ENCODE data around the gene ELK1.

The ELK1 gene

GRCh38 chrX:47633689-47634590, 16.4 kb downstream of the ELK1 start:
- Histone ChIP-seq H3K79me2 (ENCODE audit: insufficient read depth, low read length) (no peaks in the 10 kb centered on the region), H3K4me1 (ENCODE audit: insufficient read depth, low read length, severe bottlenecking) (peaks cover 6% of the 10 kb centered on the region), H3K27me3 (ENCODE audit: insufficient read depth, low read length) (no peaks in the 10 kb centered on the region), H3F3A (ENCODE audit: insufficient read depth, low read length) (no peaks in the 10 kb centered on the region), H3K36me3 (ENCODE audit: insufficient read depth, low read length) (peaks cover 32% of the 10 kb centered on the region), H3K4me2 (ENCODE audit: low read length) (no peak overlapping the region), H3K4me3 (ENCODE audit: low read depth, low read length, poor library complexity, severe bottlenecking) (no peak overlapping the region), H3K9me3 (ENCODE audit: low read length) (no peaks in the 10 kb centered on the region), H3K9ac (ENCODE audit: low read length) (no peak overlapping the region), H2AFZ (ENCODE audit: low read length) (no peak overlapping the region), H4K20me1 (ENCODE audit: insufficient read depth, low read length) (no peaks in the 10 kb centered on the region), H3K27ac (ENCODE audit: low read depth, low read length, poor library complexity, severe bottlenecking) (no peak overlapping the region), H3K9me2 (ENCODE audit: low read depth, low read length) (no peaks in the 10 kb centered on the region)
- no peak for TF ChIP-seq EZH2 (IDR thresholded peaks at IDR 0.05; ENCODE audit: borderline replicate concordance, low read length)
- TF ChIP-seq CTCF (IDR thresholded peaks at IDR 0.05; ENCODE audit: low read length), result no peak

GRCh38 chrX:47632666-47633065, 17.7 kb downstream of the ELK1 start:
- no peaks in the 10 kb centered on the region for H3F3A ChIP-seq (ENCODE audit: insufficient read depth, low read length)
- H2AFZ ChIP-seq (ENCODE audit: low read length), result no peak overlapping the region
- H3K4me1 ChIP-seq (ENCODE audit: insufficient read depth, low read length, severe bottlenecking), result peaks cover 6% of the 10 kb centered on the region
- H3K27ac ChIP-seq (ENCODE audit: low read depth, low read length, poor library complexity, severe bottlenecking), result no peak overlapping the region
- peaks cover 24% of the 10 kb centered on the region for H3K36me3 ChIP-seq (ENCODE audit: insufficient read depth, low read length)
- no peak overlapping the region for H3K4me2 ChIP-seq (ENCODE audit: low read length)
- no peak overlapping the region for H3K4me3 ChIP-seq (ENCODE audit: low read depth, low read length, poor library complexity, severe bottlenecking)
- no peaks in the 10 kb centered on the region for H3K27me3 ChIP-seq (ENCODE audit: insufficient read depth, low read length)
- TF ChIP-seq CTCF (IDR thresholded peaks at IDR 0.05; ENCODE audit: low read length), result no peak
- no peak for TF ChIP-seq EZH2 (IDR thresholded peaks at IDR 0.05; ENCODE audit: borderline replicate concordance, low read length)
- no peaks in the 10 kb centered on the region for H3K9me2 ChIP-seq (ENCODE audit: low read depth, low read length)
- H3K79me2 ChIP-seq (ENCODE audit: insufficient read depth, low read length), result no peaks in the 10 kb centered on the region
- H4K20me1 ChIP-seq (ENCODE audit: insufficient read depth, low read length), result no peaks in the 10 kb centered on the region
- no peak overlapping the region for H3K9ac ChIP-seq (ENCODE audit: low read length)
- H3K9me3 ChIP-seq (ENCODE audit: low read length), result no peaks in the 10 kb centered on the region

GRCh38 chrX:47631676-47632075, 18.7 kb downstream of the ELK1 start:
- Histone ChIP-seq H3K4me2 (ENCODE audit: low read length) (no peak overlapping the region), H3K27ac (ENCODE audit: low read depth, low read length, poor library complexity, severe bottlenecking) (no peak overlapping the region), H3K9ac (ENCODE audit: low read length) (no peak overlapping the region), H4K20me1 (ENCODE audit: insufficient read depth, low read length) (no peaks in the 10 kb centered on the region), H3K9me3 (ENCODE audit: low read length) (no peaks in the 10 kb centered on the region), H3K79me2 (ENCODE audit: insufficient read depth, low read length) (no peaks in the 10 kb centered on the region), H3F3A (ENCODE audit: insufficient read depth, low read length) (no peaks in the 10 kb centered on the region), H3K4me3 (ENCODE audit: low read depth, low read length, poor library complexity, severe bottlenecking) (no peak overlapping the region), H3K9me2 (ENCODE audit: low read depth, low read length) (no peaks in the 10 kb centered on the region), H3K4me1 (ENCODE audit: insufficient read depth, low read length, severe bottlenecking) (peaks cover 6% of the 10 kb centered on the region), H2AFZ (ENCODE audit: low read length) (no peak overlapping the region), H3K27me3 (ENCODE audit: insufficient read depth, low read length) (no peaks in the 10 kb centered on the region), H3K36me3 (ENCODE audit: insufficient read depth, low read length) (peaks cover 21% of the 10 kb centered on the region)
- TF ChIP-seq CTCF (IDR thresholded peaks at IDR 0.05; ENCODE audit: low read length) (no peak), EZH2 (IDR thresholded peaks at IDR 0.05; ENCODE audit: borderline replicate concordance, low read length) (no peak)

Measured in OCI-LY1 (cell line).